ENCODE results near the gene RARS2.

DNA sequence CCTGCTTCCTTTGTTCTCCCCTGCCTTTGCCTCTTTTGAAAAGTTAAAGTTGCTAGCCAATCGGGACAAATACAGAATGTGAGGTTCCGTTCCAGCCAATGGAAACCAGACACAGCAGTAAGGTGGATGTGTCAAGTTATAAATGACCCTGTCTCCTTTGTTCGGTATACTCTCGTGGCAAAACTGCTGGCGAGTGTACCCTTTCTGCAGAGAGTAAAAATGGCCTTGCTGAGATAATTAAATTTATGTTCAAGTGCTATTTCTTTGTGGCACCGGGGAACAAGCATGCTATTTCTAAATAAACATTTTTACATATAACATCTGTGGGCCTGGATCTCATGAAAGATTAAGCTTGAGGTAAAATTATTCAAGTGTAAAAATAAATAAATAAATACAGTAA lies 50.2 kb downstream of the RARS2 start:
- TF ChIP-seq, protein P1, sequence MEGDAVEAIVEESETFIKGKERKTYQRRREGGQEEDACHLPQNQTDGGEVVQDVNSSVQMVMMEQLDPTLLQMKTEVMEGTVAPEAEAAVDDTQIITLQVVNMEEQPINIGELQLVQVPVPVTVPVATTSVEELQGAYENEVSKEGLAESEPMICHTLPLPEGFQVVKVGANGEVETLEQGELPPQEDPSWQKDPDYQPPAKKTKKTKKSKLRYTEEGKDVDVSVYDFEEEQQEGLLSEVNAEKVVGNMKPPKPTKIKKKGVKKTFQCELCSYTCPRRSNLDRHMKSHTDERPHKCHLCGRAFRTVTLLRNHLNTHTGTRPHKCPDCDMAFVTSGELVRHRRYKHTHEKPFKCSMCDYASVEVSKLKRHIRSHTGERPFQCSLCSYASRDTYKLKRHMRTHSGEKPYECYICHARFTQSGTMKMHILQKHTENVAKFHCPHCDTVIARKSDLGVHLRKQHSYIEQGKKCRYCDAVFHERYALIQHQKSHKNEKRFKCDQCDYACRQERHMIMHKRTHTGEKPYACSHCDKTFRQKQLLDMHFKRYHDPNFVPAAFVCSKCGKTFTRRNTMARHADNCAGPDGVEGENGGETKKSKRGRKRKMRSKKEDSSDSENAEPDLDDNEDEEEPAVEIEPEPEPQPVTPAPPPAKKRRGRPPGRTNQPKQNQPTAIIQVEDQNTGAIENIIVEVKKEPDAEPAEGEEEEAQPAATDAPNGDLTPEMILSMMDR (IDR thresholded peaks at IDR 0.05) = no peak
- no peak for TF ChIP-seq POLR2A (IDR thresholded peaks at IDR 0.05)

Data from thyroid gland (tissue), 4 donors.